Measurements from ENCODE around the gene MAP2. TPM values are rescaled to one million over a fixed set of nuclear protein-coding genes. Genes with fewer than 3 reads are reported as not detected.

MAP2 gene
- total and polyA plus RNA-seq, 2 of the 13 experiments (the other 11 are each of a cell fraction or from before 2014, with no cell fraction given) = 0.08 TPM; not detected in 1

DNA sequence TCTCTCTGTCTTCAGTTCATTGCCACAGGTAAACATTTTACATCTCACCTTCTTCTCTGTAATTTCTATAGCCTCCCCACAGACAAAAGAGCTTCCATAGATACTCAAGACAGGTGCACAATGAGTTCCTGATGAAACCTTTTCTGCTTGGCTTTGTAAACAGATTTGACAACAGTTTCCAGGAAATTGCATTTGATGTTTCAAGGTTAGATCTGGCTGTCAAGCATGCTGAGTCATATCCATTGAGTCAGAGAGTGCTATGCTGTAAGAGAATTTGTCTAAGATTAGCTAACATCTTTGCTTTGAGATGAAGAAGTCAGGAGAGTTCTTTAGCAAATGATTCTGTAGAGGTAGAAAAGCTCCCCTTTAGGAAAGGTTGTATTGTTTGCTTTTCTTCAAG lies 40.6 kb upstream of the MAP2 start (continued):
- TF ChIP-seq NCOA2 (CRISPR knock-in tag; IDR thresholded peaks at IDR 0.05) (peak; percentile 53; the same call in 1 of the 2 replicates), ZNF841 (CRISPR knock-in tag; IDR thresholded peaks at IDR 0.05; ENCODE audit: borderline replicate concordance) (no peak), ZBTB7B (CRISPR knock-in tag; IDR thresholded peaks at IDR 0.05) (no peak), ZFP36L2 (CRISPR knock-in tag; IDR thresholded peaks at IDR 0.05) (no peak), FOXP1 (IDR thresholded peaks at IDR 0.05) (no peak), FOXP1 (CRISPR knock-in tag; IDR thresholded peaks at IDR 0.05) (peak; percentile 43; the same call in 1 of the 2 replicates), SOX13 (IDR thresholded peaks at IDR 0.05) (no peak), SOX13 (CRISPR knock-in tag; conservative IDR thresholded peaks at IDR 0.05 in 1 of 2, IDR thresholded peaks at IDR 0.05 in 1 of 2) (peak in 1 of 2 experiments; percentile 56; a peak in 1 of 4 replicates), SAP130 (CRISPR knock-in tag; IDR thresholded peaks at IDR 0.05; ENCODE audit: low read depth) (0 out of 2 replicates have a peak, but pooled peaks have one; percentile 23), GABPB1 (CRISPR knock-in tag; IDR thresholded peaks at IDR 0.05) (peak; percentile 26; the same call in 1 of the 2 replicates), NFAT5 (CRISPR knock-in tag; IDR thresholded peaks at IDR 0.05) (no peak), NR2C2 (CRISPR knock-in tag; IDR thresholded peaks at IDR 0.05; ENCODE audit: borderline replicate concordance) (no peak), ISL2 (CRISPR knock-in tag; IDR thresholded peaks at IDR 0.05) (no peak), DNMT3B (CRISPR knock-in tag; conservative IDR thresholded peaks at IDR 0.05) (peak; percentile 69; the same call in 1 of the 2 replicates), FOXA3 (CRISPR knock-in tag; IDR thresholded peaks at IDR 0.05) (peak; percentile 60; the same call in 1 of the 2 replicates), CREM (IDR thresholded peaks at IDR 0.05) (no peak), CREM (CRISPR knock-in tag; IDR thresholded peaks at IDR 0.05) (no peak), SOX5 (CRISPR knock-in tag; IDR thresholded peaks at IDR 0.05; ENCODE audit: borderline replicate concordance) (peak; percentile 56; the same call in 1 of the 2 replicates), HNRNPLL (IDR thresholded peaks at IDR 0.05; ENCODE audit: low read depth, low read length, poor library complexity, severe bottlenecking) (no peak)
- TF ChIP-seq, protein P1, sequence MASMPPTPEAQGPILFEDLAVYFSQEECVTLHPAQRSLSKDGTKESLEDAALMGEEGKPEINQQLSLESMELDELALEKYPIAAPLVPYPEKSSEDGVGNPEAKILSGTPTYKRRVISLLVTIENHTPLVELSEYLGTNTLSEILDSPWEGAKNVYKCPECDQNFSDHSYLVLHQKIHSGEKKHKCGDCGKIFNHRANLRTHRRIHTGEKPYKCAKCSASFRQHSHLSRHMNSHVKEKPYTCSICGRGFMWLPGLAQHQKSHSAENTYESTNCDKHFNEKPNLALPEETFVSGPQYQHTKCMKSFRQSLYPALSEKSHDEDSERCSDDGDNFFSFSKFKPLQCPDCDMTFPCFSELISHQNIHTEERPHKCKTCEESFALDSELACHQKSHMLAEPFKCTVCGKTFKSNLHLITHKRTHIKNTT (CRISPR knock-in tag; IDR thresholded peaks at IDR 0.05) = no peak
- TF ChIP-seq, protein P2, sequence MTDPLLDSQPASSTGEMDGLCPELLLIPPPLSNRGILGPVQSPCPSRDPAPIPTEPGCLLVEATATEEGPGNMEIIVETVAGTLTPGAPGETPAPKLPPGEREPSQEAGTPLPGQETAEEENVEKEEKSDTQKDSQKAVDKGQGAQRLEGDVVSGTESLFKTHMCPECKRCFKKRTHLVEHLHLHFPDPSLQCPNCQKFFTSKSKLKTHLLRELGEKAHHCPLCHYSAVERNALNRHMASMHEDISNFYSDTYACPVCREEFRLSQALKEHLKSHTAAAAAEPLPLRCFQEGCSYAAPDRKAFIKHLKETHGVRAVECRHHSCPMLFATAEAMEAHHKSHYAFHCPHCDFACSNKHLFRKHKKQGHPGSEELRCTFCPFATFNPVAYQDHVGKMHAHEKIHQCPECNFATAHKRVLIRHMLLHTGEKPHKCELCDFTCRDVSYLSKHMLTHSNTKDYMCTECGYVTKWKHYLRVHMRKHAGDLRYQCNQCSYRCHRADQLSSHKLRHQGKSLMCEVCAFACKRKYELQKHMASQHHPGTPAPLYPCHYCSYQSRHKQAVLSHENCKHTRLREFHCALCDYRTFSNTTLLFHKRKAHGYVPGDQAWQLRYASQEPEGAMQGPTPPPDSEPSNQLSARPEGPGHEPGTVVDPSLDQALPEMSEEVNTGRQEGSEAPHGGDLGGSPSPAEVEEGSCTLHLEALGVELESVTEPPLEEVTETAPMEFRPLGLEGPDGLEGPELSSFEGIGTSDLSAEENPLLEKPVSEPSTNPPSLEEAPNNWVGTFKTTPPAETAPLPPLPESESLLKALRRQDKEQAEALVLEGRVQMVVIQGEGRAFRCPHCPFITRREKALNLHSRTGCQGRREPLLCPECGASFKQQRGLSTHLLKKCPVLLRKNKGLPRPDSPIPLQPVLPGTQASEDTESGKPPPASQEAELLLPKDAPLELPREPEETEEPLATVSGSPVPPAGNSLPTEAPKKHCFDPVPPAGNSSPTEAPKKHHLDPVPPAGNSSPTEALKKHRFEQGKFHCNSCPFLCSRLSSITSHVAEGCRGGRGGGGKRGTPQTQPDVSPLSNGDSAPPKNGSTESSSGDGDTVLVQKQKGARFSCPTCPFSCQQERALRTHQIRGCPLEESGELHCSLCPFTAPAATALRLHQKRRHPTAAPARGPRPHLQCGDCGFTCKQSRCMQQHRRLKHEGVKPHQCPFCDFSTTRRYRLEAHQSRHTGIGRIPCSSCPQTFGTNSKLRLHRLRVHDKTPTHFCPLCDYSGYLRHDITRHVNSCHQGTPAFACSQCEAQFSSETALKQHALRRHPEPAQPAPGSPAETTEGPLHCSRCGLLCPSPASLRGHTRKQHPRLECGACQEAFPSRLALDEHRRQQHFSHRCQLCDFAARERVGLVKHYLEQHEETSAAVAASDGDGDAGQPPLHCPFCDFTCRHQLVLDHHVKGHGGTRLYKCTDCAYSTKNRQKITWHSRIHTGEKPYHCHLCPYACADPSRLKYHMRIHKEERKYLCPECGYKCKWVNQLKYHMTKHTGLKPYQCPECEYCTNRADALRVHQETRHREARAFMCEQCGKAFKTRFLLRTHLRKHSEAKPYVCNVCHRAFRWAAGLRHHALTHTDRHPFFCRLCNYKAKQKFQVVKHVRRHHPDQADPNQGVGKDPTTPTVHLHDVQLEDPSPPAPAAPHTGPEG (CRISPR knock-in tag; IDR thresholded peaks at IDR 0.05) = no peak

Measured in HepG2 (cell line).